T-helper 22 cell (primary cell): Measurements from ENCODE around the gene RNASEH1.

Experiments used
- DNase-seq: peaks from one replicate; pipeline ENCODE4 v3.0.0-alpha.2; 2020; ENCODE audit warnings: low read depth

Gene RNASEH1

GRCh38 chr2:3558205-3559014 is at the start of gene RNASEH1:
RNASEH1 (minus strand) TSS chr2:3558333; CDS start chr2:3558260, 73 bp downstream.
- peak; percentile 96 for DNase-seq

GRCh38 chr2:3606370-3607201 is 48.5 kb upstream of the RNASEH1 start:
- DNase-seq: no peak

- no peak for DNase-seq
Observed at GRCh38 chr2:3606028-3606369, 47.9 kb upstream of the RNASEH1 start.

GRCh38 chr2:3604991-3605961 is 47.1 kb upstream of the RNASEH1 start:
- DNase-seq: peak; percentile 18

GRCh38 chr2:3604207-3604877 is 46.2 kb upstream of the RNASEH1 start:
- DNase-seq: no peak

GRCh38 chr2:3603536-3604206 is 45.5 kb upstream of the RNASEH1 start:
- DNase-seq: no peak

- DNase-seq: no peak
Observed at GRCh38 chr2:3602553-3603339, 44.6 kb upstream of the RNASEH1 start.

- DNase-seq: no peak
Observed at GRCh38 chr2:3601561-3602271, 43.6 kb upstream of the RNASEH1 start.

- DNase-seq: no peak
Observed at GRCh38 chr2:3600256-3600855, 42.2 kb upstream of the RNASEH1 start.

- no peak for DNase-seq
Observed at GRCh38 chr2:3598912-3599854, 41.0 kb upstream of the RNASEH1 start.

- no peak for DNase-seq
Observed at GRCh38 chr2:3598197-3598910, 40.2 kb upstream of the RNASEH1 start.

- DNase-seq: no peak
Observed at GRCh38 chr2:3597567-3597966, 39.4 kb upstream of the RNASEH1 start.

- DNase-seq: no peak
Observed at GRCh38 chr2:3596901-3597417, 38.8 kb upstream of the RNASEH1 start.

- no peak for DNase-seq
Observed at GRCh38 chr2:3595985-3596384, 37.9 kb upstream of the RNASEH1 start.

- DNase-seq: no peak
Observed at GRCh38 chr2:3595404-3595803, 37.3 kb upstream of the RNASEH1 start.

- DNase-seq: no peak
Observed at GRCh38 chr2:3594493-3595281, 36.6 kb upstream of the RNASEH1 start, which contains the start of gene COLEC11. COLEC11 (plus strand) TSS chr2:3595112; CDS start chr2:3604341, 9,229 bp downstream.
